ENCODE data around the gene MCC.

DNA sequence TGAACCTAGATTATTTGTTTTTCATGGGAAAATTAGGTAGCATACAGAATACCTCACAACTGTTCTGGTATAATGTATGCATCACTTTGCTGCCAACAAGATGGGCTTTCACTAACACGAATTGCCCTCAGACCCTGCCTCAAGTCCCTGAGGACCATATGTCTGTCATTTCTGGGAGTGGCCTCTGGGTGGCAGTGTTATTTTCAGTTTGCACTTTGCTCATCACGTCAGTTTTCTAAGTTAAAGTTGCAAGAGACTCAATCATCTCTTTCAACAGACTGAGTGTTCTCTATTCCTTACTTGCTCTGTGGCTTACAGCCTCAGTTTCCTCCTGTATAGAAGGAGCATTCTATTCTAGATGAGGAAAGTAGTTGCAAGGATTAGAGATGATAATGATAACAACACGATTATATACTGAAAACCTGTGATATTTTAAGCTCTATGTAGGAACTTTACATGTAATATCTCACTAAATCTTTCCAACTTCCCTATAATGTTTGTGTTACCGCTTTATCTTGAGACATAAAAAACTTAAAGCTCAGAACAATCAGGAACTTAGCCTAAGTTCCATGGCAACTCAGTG lies 109.2 kb downstream of the MCC start:
- TF ChIP-seq, protein P1, sequence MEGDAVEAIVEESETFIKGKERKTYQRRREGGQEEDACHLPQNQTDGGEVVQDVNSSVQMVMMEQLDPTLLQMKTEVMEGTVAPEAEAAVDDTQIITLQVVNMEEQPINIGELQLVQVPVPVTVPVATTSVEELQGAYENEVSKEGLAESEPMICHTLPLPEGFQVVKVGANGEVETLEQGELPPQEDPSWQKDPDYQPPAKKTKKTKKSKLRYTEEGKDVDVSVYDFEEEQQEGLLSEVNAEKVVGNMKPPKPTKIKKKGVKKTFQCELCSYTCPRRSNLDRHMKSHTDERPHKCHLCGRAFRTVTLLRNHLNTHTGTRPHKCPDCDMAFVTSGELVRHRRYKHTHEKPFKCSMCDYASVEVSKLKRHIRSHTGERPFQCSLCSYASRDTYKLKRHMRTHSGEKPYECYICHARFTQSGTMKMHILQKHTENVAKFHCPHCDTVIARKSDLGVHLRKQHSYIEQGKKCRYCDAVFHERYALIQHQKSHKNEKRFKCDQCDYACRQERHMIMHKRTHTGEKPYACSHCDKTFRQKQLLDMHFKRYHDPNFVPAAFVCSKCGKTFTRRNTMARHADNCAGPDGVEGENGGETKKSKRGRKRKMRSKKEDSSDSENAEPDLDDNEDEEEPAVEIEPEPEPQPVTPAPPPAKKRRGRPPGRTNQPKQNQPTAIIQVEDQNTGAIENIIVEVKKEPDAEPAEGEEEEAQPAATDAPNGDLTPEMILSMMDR (conservative IDR thresholded peaks at IDR 0.05; ENCODE audit: low read length) = peak; percentile 93
- no peak for TF ChIP-seq EZH2phosphoT487 (IDR thresholded peaks at IDR 0.05; ENCODE audit: borderline replicate concordance, low read depth, low read length)
